Measurements from ENCODE around the gene CNST. TPM values are rescaled to one million over a fixed set of nuclear protein-coding genes. Genes with fewer than 3 reads are reported as not detected.

The CNST gene
- total RNA-seq, 1 donor from 2014 or later: 31.4 TPM

GRCh38 chr1:246576709-246577032 lies 10.4 kb downstream of the CNST start:
- Histone ChIP-seq H3K4me3 (no peak overlapping the region), H3K36me3 (no peaks in the 10 kb centered on the region), H3K27ac (peak overlapping the region; percentile 52), H3K9me3 (no peaks in the 10 kb centered on the region), H3K4me1 (peaks cover 55% of the 10 kb centered on the region), H3K27me3 (ENCODE audit: low read depth) (no peaks in the 10 kb centered on the region)
- no peak for TF ChIP-seq CTCF (IDR thresholded peaks at IDR 0.05)
- intact Hi-C loops (cut with DNase I): no loop called here
- DNase-seq: no peak
- no peak for ATAC-seq

GRCh38 chr1:246577082-246577719 lies 10.9 kb downstream of the CNST start:
- intact Hi-C loops (cut with DNase I): no loop called here
- H3K4me1 ChIP-seq: peaks cover 52% of the 10 kb centered on the region
- TF ChIP-seq CTCF (IDR thresholded peaks at IDR 0.05): no peak

GRCh38 chr1:246577720-246578106 lies 11.5 kb downstream of the CNST start:
- ATAC-seq: no peak
- peak overlapping the region; percentile 52 for H3K27ac ChIP-seq

More at GRCh38 chr1:246577082-246577719, 10.9 kb downstream of the CNST start:
- Histone ChIP-seq H3K27me3 (ENCODE audit: low read depth) (no peaks in the 10 kb centered on the region), H3K9me3 (no peaks in the 10 kb centered on the region), H3K36me3 (no peaks in the 10 kb centered on the region), H3K27ac (peak overlapping the region; percentile 52), H3K4me3 (no peak overlapping the region)
- DNase-seq: no peak
- ATAC-seq: no peak

GRCh38 chr1:246579818-246580217 lies 13.6 kb downstream of the CNST start:
- Histone ChIP-seq H3K9me3 (no peaks in the 10 kb centered on the region), H3K4me1 (peaks cover 62% of the 10 kb centered on the region), H3K27ac (peak overlapping the region; percentile 47), H3K36me3 (no peaks in the 10 kb centered on the region), H3K27me3 (ENCODE audit: low read depth) (no peaks in the 10 kb centered on the region), H3K4me3 (no peak overlapping the region)
- TF ChIP-seq CTCF (IDR thresholded peaks at IDR 0.05): no peak
- intact Hi-C loops (cut with DNase I): no loop called here
- DNase-seq: no peak
- ATAC-seq: no peak

More at GRCh38 chr1:246577720-246578106, 11.5 kb downstream of the CNST start:
- H3K9me3 ChIP-seq: no peaks in the 10 kb centered on the region
- no peak overlapping the region for H3K4me3 ChIP-seq
- no peak for TF ChIP-seq CTCF (IDR thresholded peaks at IDR 0.05)
- peaks cover 52% of the 10 kb centered on the region for H3K4me1 ChIP-seq
- no peaks in the 10 kb centered on the region for H3K36me3 ChIP-seq
- no peaks in the 10 kb centered on the region for H3K27me3 ChIP-seq (ENCODE audit: low read depth)
- DNase-seq: no peak
- intact Hi-C loops (cut with DNase I): no loop called here

GRCh38 chr1:246580497-246581370 lies 14.5 kb downstream of the CNST start:
- DNase-seq (no peak), ATAC-seq (no peak)
- Histone ChIP-seq H3K9me3 (no peaks in the 10 kb centered on the region), H3K27me3 (ENCODE audit: low read depth) (no peaks in the 10 kb centered on the region), H3K4me1 (peaks cover 65% of the 10 kb centered on the region), H3K4me3 (no peak overlapping the region), H3K27ac (no peak overlapping the region), H3K36me3 (no peaks in the 10 kb centered on the region)
- intact Hi-C loops (cut with DNase I): no loop called here
- TF ChIP-seq CTCF (IDR thresholded peaks at IDR 0.05): no peak

All from lower lobe of right lung (tissue), 2 donors.